Measurements from ENCODE around the gene NAPA. TPM values are rescaled to one million over a fixed set of nuclear protein-coding genes. Genes with fewer than 3 reads are reported as not detected.

Gene NAPA
- polyA plus RNA-seq, 4 donors: 91.6 to 163 (median 154) TPM

DNA sequence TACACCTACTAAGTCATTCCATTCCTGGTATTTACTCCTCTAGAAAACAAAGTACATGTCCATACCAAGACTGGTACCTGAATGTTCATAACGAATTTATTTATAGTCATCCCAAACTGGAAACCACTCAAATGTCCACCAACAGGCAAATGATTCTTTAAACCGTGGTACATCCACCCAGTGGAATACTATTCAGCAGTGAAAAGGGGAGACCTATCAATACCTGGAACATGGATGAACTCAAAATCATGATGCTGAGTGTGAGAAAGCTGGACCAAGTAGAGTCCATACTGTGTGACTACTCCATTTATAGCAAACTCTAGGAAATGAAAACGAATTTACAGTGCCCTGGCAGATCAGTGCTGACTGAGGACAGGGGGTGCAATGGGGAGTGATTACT, 11.9 kb upstream of the NAPA start:
- no peak for DNase-seq (ENCODE audit: low read depth in 4 of 4, low spot score in 3 of 4)

DNA sequence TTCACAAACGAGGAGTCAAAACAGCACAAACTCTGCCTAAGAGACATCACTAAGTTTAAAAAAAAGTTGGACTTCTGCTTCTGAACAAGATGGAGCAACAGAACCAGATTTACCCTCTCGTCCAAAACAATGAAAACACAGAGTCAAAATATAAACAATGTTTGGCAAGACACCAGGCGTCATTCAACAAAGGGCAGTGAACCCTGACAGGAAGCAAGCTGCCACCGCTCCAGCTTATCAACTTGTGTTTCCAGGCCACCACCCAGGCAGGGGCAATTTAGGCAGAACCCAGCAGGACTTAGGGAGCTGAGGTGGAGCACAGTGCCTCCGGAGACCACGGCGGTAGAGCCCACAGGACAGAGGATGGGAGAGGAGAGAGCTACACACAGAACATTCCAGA, 8.6 kb upstream of the NAPA start:
- peak in 1 of 4 donors; percentile 19 for DNase-seq (ENCODE audit: low read depth in 4 of 4, low spot score in 3 of 4)

DNA sequence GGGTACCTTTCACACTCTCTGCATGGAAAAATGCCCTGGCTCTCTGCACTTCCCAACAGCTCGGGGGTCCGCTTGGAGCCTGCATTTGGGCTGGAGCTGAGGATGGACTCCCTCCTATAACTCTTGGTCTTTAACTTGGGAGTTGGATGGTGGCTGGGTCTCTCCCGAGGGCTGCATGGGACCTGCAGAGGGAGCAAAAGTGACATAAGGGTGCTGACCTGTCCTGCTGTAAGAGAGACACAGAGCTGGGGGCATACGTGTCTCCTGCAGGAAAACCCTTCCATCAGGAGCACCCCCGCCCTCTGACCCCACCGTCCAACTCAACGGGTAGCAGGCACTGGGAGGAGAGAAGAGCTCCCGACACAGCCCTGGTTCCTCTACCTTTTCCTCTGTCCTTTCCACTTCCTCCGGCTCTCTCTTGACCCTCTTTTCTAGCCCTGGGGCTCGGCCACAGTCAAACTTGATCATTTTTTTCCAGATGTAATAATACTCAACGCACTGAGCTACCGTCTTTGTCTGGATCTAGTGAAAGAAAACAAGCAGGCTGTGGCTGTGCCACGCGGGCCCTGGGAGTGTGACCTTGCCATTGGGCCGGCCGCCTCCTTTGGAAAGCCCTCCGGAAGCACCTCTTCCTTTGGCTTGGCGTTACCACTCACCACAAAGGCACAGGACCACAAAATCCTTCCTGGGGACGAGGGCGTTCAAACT, 6.8 kb upstream of the NAPA start:
- no peak for DNase-seq (ENCODE audit: low read depth in 4 of 4, low spot score in 3 of 4)

DNA sequence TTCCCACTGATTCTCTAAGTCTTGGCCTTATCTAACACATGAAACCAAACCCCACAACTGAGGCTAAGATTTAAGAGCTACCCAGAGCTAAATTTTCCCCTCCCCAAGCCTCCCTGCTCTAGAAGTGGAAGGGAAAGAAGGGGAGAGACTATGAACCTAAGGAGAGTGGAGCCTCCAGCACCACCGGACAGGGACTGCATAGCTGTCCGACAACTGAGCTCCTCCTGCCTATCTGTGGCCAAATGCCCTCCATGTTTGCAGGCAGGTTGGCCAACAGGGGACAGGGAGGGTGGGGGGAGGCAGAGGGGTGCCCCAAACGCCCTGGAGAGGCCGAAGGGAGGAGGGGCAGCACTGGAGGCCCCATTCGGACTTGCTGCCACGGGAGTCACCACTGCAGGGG, 6.0 kb upstream of the NAPA start:
- DNase-seq (ENCODE audit: low read depth in 4 of 4, low spot score in 3 of 4): no peak

DNA sequence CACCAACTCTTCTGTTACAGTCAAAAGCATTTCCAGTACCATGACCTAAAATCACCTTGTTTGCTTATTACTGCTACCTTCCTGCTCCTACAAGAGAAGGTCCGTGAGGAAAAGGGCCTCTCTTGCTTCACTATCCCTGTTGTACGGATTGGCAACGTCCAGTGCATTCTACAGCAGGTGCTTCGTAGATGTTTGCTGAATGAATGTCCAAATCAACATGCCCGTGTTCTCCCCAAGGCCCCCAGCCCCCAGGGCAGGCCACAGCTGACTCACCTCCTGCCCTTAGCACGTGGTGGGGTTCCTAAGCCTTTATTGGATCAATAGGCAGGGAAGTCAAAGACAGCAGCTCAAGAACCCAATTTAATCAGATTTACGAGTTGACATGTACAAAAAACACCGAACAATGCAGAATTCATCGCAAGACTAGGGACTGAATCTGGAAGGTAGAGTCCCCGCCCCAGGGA, 5.5 kb upstream of the NAPA start:
- no peak for DNase-seq (ENCODE audit: low read depth in 4 of 4, low spot score in 3 of 4)

DNA sequence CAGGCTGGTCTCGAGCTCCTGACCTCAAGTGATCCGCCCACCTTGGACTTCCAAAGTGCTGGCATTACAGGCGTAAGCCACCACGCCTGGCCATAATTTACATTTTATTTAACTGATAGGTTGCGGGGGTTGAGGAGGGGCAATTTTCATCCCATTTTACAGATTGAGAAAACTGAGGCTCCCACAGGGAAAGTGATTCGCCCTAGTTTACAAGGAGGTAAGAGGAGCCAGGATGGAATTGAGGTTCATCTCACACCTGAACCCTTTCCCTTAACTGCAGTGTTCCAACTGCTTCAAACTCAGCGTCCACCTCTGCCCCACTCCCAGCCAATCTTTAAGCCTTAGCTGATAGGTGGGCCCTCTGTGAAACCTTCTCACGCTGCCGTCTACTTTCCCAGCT, 4.0 kb upstream of the NAPA start:
- no peak for DNase-seq (ENCODE audit: low read depth in 4 of 4, low spot score in 3 of 4)

DNA sequence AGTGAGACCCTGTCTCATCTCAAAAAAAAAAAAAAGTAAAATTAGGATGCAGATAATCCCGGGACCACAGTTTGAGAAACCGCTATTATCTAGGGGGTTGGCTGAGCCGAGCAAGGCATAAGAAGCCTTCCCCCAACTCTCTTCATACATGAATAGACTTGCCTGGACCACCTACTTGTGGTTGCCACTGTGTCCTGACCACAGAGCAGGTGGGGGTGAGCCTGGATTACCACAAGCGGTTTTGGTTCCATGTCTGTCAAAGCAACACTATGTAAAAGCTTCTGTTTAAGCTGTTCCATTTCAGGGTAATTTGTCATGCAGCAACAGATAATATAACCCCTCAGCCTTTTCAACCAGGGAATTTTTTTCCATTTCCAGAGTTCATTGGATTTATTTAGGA, 3.3 kb upstream of the NAPA start:
- no peak for DNase-seq (ENCODE audit: low read depth in 4 of 4, low spot score in 3 of 4)

DNA sequence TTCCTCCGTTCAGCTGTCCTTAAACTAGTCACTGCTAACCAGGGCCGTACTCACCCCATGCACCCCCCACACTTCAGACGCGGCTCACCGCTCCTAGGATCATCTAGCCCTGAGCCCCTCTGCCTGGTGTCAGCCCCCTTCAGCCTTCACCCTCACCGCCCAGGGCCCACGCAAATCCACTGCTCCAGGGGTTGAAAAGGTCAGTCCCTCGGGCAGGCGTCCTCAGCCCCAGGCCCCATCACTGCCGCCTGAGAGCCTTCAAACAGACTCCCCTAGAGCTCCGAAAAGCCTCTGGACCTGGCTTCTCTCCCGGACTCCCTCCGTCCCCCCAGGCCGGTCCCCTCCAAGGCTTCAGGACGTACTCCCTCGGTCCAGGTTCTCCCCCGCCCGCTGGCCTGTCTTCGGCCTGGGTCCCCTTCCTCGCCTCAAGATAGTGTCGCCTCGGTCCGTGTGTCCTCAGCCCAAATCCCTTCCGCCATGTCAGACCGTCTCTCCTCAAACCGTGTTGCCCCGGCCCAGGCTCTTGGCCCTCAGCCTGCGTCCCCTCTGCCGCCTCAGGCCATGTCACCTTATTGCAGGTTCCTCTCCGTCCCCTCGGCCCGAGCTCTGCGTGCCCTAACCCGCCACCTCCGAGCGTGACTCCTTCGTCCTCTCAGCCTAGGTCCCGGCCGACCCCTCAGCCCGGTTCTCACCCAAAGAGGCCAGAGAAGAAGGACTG, 553 bp downstream of the NAPA start:
- no peak for DNase-seq (ENCODE audit: low read depth in 4 of 4, low spot score in 3 of 4)

DNA sequence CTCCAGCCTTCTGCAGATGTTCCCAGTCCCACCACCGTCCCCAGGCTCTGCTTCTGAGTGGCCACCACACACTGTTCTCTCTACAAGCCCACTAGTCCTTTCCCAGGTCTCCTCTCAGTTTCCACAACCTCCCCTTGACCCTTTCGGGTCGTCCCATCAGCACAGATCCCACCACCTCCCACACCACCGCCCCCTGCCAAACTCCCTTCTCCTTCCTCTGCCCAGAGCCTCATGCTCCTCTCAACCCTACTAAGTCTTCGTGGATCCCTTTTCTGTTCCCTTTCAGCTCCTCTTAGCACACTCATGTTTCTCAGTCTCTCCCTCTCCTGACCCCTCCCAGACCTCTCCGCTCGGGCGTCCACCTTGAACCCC, 1.9 kb downstream of the NAPA start:
- DNase-seq (ENCODE audit: low read depth in 4 of 4, low spot score in 3 of 4): no peak

DNA sequence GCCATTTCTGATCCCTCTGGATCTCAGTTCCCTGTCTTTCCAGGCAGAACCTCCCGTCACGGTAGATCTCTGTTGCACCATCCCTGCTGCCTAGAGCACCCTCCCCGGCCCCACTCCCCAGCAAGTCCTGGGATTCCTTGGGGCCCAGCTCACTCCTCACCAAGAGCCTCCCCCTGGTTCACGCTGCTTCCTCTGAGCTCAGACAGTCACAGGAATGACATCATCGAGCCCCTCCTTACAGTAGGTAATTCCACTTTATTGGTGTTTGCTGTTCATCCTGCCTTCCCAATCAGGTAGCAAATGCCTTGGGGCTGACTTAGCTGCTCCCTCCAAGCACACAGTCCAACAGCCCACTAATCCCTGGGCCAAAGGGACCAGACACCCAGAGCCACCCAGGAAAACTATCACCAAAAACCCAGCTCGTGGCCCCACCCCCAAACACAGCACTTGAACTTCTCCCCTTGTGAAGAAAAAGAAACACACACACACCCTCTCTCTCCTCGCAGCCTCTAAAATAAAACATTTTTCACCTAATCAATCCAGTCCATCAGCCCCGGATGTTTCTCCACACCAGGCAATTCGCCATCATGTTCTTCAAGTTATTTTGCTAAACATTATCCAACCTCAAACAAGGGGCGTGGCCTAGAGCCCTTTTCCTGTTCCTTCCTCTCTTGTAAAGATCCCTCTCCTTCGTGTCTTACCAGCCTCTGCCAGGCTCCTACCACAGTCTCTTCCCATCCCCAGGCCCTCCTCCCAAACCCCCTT, 2.5 kb downstream of the NAPA start:
- no peak for DNase-seq (ENCODE audit: low read depth in 4 of 4, low spot score in 3 of 4)

DNA sequence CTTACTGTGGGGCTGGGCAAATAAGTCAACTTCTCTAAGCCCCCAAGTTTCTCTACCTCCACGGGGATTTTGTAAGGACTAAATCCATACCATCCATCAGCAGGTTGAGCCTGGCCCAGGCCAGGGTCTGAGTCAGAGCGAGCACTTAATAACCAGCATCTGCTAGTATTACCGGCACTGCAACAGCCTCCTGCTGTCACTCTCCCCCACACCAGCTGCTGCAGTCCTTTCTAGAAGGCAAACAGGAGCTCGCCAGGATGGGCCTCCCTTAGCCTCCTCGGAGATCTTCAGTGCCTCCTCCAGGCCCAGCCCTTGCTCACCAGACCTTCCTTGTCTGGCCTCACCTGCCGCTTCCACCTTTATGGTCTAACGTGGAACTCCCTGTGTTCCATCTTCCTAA, 3.2 kb downstream of the NAPA start:
- no peak for DNase-seq (ENCODE audit: low read depth in 4 of 4, low spot score in 3 of 4)

DNA sequence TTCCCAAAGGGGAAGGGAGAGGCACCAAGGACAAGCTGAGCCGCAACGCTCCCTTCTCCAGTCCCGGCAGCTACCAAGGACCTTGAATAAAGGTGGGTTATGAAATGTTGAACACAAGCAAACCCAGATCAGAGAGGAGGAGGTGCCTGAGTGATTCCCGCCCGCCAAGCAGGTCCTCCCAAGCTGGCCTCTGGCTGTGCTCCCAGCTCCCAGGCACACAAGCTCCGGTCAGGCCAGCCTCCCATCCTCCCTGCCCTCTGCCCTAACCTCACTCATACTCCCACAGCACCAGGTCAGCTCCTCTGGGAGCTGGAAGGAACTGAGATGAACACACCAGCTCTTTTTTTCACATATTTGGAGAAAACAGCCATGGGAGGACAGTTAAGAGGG, 3.7 kb downstream of the NAPA start:
- DNase-seq (ENCODE audit: low read depth in 4 of 4, low spot score in 3 of 4): no peak

DNA sequence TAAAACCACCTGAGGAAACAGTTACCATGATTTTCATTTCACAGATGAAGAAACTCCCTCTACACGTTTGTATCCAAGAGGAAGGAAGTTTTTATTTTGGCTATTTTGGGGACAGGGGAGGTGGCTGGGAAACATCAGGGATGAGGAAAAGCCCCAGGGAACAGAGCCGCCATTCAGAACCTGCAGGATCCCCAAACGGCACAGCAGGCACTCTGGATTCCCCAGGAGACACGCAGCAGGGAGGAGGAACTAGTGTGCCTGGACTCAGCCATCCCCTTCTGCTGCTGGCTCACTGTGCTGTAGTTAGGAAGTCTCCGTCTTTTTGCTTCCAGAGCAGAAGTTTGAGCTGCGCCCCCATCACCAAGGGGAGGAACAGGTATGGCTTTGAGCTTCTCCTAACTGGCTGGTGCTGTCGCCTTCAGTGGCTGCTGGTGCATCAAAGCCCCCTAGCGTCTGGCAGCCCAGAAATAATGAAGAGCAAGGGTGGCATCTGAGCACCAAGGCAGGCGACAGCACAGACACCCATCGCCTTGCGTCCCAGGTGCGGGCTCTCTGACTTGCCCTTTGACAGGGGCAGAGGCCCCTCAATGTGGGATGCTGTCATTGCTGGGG, 4.2 kb downstream of the NAPA start:
- DNase-seq (ENCODE audit: low read depth in 4 of 4, low spot score in 3 of 4): no peak

DNA sequence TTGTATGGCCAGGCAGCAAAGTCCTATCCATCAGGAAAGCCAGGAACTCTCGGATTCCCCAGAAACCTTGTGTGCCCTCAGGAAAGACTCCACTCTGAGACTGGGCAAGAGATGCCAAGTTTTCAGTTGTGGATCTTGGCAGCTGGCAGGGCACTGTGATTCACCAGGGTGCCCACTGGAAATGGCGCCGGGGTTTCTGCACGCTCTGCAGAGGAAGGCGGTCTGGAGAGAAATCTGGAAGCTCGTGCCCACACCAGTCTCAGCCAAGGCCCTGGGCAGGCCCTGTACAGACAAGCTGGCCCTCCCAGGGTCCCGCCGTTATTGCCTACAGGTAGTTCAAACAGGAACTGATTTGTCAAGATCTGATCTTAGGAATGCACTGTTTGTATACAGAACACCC, 4.9 kb downstream of the NAPA start:
- DNase-seq (ENCODE audit: low read depth in 4 of 4, low spot score in 3 of 4): no peak

DNA sequence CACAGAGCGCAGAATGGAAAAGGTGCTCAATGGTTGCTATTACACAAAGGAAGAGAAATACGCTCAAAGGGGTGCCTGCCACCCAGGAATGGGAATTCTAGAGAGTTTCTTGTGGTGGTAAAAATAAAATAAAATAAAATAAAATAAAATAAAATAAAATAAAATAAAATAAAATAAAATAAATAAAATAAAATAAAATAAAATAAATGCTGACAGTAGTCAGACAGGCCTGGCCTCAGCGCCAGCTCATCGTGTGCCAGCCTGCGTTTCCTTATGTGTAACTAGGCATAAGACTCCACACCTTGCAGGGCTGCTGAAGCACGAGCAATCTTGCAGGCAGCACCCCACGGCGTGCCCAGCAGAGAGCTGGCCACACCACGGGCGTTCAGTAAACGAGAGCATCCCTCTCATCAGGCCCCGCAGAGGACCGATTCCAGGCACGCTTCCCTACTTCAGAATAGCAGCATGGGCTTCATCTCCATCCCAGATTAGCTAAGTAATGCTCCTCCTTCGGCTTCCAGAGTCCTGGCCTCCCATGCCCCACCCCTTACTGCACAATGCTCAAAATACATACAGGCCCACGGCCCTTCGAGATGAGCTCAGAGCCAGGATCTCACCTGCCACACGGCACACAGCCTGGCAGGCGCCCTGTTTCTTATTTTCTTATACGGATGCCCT, 5.6 kb downstream of the NAPA start:
- no peak for DNase-seq (ENCODE audit: low read depth in 4 of 4, low spot score in 3 of 4)

DNA sequence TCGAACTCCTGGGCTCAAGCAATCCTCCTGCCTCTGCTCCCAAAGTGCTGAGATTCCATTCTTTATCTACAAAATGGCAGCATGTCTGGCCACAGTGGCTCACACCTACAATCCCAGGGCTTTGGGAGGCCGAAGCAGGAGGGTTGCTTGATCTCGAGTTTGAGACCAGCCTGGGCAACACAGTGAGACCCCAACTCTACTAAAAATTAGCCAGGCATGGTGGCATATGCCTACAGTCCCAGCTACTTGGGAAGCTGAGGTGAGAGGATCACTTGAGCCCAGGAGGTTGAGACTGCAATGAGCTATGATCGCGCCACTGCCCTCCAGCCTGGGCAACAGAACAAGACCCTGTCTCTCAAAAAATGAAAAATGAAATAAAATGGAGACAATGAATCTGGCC, 6.1 kb downstream of the NAPA start:
- no peak for DNase-seq (ENCODE audit: low read depth in 4 of 4, low spot score in 3 of 4)

DNA sequence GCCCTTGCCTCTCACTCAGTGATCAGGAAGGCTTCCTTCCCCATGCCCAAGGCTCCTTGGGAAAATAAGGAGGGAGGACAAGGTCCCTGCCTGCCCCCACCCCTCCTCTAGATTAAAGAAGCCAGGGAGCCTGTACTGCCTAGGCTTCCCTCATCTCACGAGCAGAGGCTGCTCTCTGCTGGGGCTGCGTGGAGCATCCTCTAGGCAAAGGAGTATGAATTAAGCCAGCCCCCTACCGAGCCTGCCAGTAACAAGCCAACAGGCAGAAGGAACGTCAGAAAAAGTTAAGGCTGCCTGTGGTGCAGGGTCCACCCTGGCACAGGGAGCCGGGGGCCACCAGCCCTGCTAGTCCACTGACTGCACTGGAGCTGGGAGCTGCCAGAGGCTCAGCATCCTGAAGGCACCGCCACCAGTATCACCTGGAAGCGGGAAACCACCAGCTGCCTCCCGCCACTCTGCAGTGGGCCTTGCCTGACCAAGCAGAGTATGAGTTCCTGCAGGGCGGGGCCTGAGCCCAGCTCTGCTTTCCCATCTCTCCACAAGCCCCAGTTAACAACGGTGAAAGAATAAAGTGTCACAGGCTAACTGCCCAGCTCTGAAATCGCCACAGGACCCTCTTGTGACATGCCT, 6.8 kb downstream of the NAPA start:
- no peak for DNase-seq (ENCODE audit: low read depth in 4 of 4, low spot score in 3 of 4)

DNA sequence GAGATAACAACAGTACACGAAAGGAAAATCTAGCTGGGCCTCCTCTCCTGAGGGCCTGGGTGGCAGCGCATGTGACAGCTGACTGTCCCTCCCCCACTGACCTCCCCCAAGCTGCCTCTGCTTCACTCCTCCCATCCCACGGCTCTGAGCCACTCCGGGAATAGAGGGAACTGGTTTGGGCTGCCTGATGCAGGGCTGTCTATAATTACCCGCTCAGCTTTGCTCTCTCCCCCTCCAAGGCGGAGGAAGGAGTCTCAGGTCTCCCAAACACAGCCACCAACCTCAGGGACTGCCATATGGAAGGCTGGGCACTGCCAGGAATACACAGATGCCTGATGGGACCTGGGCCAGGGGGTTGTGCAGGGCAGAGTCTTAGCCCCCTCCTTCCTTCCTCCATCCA, 7.9 kb downstream of the NAPA start:
- DNase-seq (ENCODE audit: low read depth in 4 of 4, low spot score in 3 of 4): peak in 1 of 4 donors; percentile 36

DNA sequence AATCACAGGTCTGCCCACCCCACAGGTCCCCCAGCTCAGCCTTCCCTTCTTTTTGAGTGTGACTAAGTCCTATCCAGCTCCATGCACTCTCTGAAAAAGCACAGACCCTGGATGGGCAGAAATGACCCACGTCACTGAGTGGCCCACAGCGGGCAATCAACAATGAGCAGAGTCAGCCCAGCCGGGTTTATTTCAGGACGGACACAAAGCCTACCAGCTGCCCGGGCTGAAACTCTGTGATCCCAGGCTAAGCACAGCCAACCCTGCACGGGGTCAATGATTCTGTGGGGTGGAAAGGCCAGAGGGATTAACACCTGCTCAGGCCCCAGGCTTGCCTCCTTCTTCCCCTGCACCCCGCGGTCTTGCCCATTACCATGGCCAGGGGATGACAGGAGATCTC, 8.4 kb downstream of the NAPA start:
- no peak for DNase-seq (ENCODE audit: low read depth in 4 of 4, low spot score in 3 of 4)

DNA sequence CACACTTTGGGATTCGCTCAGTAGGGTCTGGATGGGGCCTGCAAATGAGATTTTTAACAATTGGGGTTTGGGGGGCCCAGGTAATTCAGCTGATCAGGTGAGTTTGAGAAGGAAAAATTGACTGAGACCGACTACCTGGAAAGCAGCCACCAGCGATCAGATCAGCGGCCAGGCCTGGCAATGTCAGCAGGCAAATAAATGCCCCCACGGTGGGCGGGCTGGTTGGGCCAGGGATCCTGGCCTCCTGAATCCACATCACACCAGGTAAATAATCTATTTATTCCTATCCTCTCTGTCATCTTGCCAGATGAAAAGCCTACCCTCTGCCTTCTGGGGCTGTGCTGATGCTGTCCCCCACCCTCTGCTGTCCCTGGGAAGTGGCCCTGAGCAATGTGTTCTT, 9.4 kb downstream of the NAPA start:
- DNase-seq (ENCODE audit: low read depth in 4 of 4, low spot score in 3 of 4): no peak

DNA sequence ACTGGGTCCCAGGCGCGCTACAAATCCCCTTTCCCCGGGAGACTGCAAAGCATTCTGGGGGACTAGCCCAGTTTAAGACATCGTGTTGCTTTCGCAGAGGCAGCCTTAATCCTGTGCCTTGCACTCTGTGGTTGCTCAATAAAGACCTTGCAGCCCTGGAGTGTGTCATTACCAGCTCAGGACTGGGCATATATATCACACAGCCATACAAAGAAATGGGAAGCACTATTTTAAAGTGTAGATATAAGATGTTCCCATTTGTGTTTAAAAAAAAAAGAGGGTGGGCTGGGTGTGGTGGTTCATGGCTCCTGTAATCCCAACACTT, 11.1 kb downstream of the NAPA start:
- no peak for DNase-seq (ENCODE audit: low read depth in 4 of 4, low spot score in 3 of 4)

All from left renal pelvis (tissue), 4 donors.